ENCODE data around the gene AKAP3. TPM values are rescaled to one million over a fixed set of nuclear protein-coding genes. Genes with fewer than 3 reads are reported as not detected.

The AKAP3 gene
- total and polyA plus RNA-seq, 7 experiments from 2014 or later, result 1.2 to 6.9 (median 2.5) TPM

DNA sequence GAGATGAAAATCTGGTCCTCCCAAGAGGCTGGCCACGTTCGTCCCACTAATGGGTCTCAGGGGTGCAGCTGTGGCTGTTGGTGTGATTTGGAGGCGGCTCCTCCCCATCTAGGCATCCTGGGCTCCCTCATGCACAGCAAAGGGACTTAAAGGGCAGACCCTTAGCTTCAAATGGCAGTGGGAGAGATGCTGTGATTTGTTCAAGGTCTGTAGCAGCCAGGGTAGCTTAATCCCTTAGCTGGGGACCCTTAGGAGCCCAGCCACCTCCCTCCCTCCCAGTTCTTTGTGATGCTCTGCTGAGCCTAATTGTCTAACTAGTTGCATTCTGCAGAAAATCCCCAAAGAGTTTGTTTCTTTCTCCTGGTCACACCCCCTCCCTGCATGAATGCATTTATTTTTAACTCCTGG, 68.6 kb downstream of the AKAP3 start:
- Mint-ChIP-seq H3K27me3 (peaks cover 4 to 18% (median 10%) of the 10 kb centered on the region in 5 donors), H3K4me1 (no peaks in the 10 kb centered on the region), H3K27ac (no peak overlapping the region), H3K4me3 (no peak overlapping the region), H3K36me3 (no peaks in the 10 kb centered on the region), H3K9me3 (no peaks in the 10 kb centered on the region)
- H3K9me3 ChIP-seq (ENCODE audit: control insufficient read depth in 2 of 3, low read length in 3 of 3), result no peaks in the 10 kb centered on the region
- DNase-seq, result no peak
- H3K36me3 ChIP-seq (ENCODE audit: control insufficient read depth in 2 of 3, insufficient read depth in 3 of 3, low read length in 3 of 3), result no peaks in the 10 kb centered on the region
- no peaks in the 10 kb centered on the region for H3K27me3 ChIP-seq (ENCODE audit: control insufficient read depth in 2 of 2, insufficient read depth in 2 of 2, low read length in 2 of 2)
- H3K4me1 ChIP-seq (ENCODE audit: control insufficient read depth in 2 of 2, insufficient read depth in 2 of 2, low read length in 2 of 2), result no peaks in the 10 kb centered on the region
- H3K27ac ChIP-seq (ENCODE audit: low read depth, low read length), result no peak overlapping the region
- POLR2A ChIA-PET, result no interaction called here
- CTCF ChIA-PET, result interaction anchor here (0.9 to 1.4 kb wide), 2 partner anchors 178 to 179 kb away, joined by 3 read pairs; no protein-coding TSS in a partner anchor
- intact Hi-C loops (cut with micrococcal nuclease), result no loop called here
- no peak for ATAC-seq
- no peak overlapping the region for H3K4me3 ChIP-seq (ENCODE audit: low read length)

DNA sequence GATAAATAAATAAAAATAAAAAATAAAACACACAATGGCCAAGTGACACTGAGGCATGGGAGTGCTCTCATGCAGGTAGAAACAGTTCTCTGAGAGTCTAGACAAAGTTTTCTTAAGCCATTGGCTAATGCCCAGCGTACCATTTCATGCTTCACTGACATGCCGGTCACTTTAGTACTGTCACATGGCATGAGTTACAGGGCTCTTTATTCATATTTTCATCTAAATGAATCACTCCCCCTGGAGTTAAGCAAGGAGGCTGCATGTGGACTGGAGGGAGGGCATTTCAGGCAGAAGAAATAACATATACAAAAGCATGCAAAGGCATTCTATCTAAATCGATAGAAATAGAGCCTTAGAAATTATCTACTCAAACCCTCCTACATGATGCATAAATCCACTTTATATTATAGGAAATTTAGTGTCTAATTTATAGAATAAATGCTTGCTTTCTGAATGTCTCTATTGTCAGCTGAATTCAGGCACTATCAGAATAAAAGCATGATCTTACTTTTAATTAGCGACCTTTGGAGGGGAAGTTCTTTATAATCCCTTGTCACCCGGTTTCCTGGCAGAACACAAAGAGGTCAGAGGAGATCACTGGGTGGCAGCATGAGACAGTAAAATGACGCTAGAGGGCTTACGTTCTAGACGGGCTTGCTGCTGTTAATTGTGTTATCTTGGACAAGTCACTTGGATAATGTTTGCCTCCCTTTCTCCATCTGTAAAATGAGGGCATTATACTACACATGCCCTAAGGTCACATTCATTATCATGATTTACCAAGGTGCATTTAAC, 69.3 kb downstream of the AKAP3 start:
- H3K4me1 ChIP-seq (ENCODE audit: control insufficient read depth in 2 of 2, insufficient read depth in 2 of 2, low read length in 2 of 2), result no peaks in the 10 kb centered on the region
- Mint-ChIP-seq H3K27ac (no peak overlapping the region), H3K9me3 (no peaks in the 10 kb centered on the region), H3K4me1 (no peaks in the 10 kb centered on the region), H3K27me3 (peaks cover 4 to 18% (median 10%) of the 10 kb centered on the region in 5 donors), H3K36me3 (no peaks in the 10 kb centered on the region), H3K4me3 (no peak overlapping the region)
- ATAC-seq, result peak; percentile 26
- ChIA-PET POLR2A (no interaction called here), CTCF (interaction anchor here (0.9 to 1.4 kb wide), 2 partner anchors 179 to 180 kb away, joined by 3 read pairs; no protein-coding TSS in a partner anchor)
- intact Hi-C loops (cut with micrococcal nuclease), result loop anchor here in 1 of 2 donors (5.0 kb wide), 1 partner anchor 178 kb away; no protein-coding TSS in a partner anchor
- no peaks in the 10 kb centered on the region for H3K36me3 ChIP-seq (ENCODE audit: control insufficient read depth in 2 of 3, insufficient read depth in 3 of 3, low read length in 3 of 3)
- no peak overlapping the region for H3K27ac ChIP-seq (ENCODE audit: low read depth, low read length)
- H3K27me3 ChIP-seq (ENCODE audit: control insufficient read depth in 2 of 2, insufficient read depth in 2 of 2, low read length in 2 of 2), result no peaks in the 10 kb centered on the region
- DNase-seq, result peak in 3 of 9 donors; percentile 4 to 17 (median 7)
- H3K4me3 ChIP-seq (ENCODE audit: low read length), result no peak overlapping the region
- no peaks in the 10 kb centered on the region for H3K9me3 ChIP-seq (ENCODE audit: control insufficient read depth in 2 of 3, low read length in 3 of 3)

DNA sequence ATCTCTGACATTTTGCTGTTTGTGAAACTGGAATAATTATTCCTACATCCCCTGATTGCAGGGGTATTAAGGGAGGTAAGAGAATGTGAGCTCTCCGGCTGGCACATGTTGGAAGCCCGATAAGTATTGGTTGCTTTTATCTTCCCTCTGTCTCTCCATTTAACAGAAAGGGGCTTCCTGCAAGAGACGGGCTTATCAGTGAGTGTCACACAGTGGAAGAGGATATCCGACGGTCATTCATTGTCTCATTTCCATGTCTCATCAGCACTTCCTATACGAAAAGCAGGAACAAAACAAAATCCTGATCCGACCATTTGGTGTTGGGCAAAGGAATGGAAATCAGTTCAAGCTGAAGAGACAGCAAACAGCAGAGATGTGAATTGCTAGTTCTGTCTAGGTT, 76.2 kb downstream of the AKAP3 start:
- POLR2A ChIA-PET, result no interaction called here
- no peaks in the 10 kb centered on the region for H3K9me3 Mint-ChIP-seq
- H3K4me1 Mint-ChIP-seq, result peaks cover 0 to 3% (median 0%) of the 10 kb centered on the region in 7 donors
- Histone ChIP-seq H3K4me1 (ENCODE audit: control insufficient read depth in 2 of 2, insufficient read depth in 2 of 2, low read length in 2 of 2) (no peaks in the 10 kb centered on the region), H3K9me3 (ENCODE audit: control insufficient read depth in 2 of 3, low read length in 3 of 3) (no peaks in the 10 kb centered on the region), H3K4me3 (ENCODE audit: low read length) (no peak overlapping the region), H3K27me3 (ENCODE audit: control insufficient read depth in 2 of 2, insufficient read depth in 2 of 2, low read length in 2 of 2) (no peaks in the 10 kb centered on the region), H3K27ac (ENCODE audit: low read depth, low read length) (no peak overlapping the region), H3K36me3 (ENCODE audit: control insufficient read depth in 2 of 3, insufficient read depth in 3 of 3, low read length in 3 of 3) (no peaks in the 10 kb centered on the region)
- no peak for DNase-seq
- no peak overlapping the region for H3K27ac Mint-ChIP-seq
- CTCF ChIA-PET, result no interaction called here
- no peak for ATAC-seq
- peaks cover 0 to 8% (median 0%) of the 10 kb centered on the region in 5 donors for H3K27me3 Mint-ChIP-seq
- intact Hi-C loops (cut with micrococcal nuclease), result no loop called here
- H3K4me3 Mint-ChIP-seq, result no peak overlapping the region
- no peaks in the 10 kb centered on the region for H3K36me3 Mint-ChIP-seq

DNA sequence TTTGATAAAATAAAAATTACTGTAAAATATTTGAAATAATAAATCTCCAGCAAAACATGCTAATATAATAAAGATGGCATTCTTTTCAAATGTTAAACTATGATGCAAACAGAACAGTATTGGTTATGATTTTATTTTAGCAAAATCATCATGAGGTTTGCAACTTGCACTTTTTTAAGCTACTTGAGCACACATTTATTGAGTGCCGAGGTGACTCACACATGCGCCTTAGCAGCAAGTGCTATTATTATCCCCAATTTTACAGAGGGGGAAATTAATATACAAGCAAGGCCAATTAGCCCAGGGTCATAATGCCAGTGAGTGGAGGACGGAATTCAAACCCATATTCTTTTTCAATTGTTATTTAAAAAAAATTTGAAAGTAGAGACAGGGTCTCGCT, 79.6 kb downstream of the AKAP3 start:
- H3K4me1 ChIP-seq (ENCODE audit: control insufficient read depth in 2 of 2, insufficient read depth in 2 of 2, low read length in 2 of 2), result no peaks in the 10 kb centered on the region
- peaks cover 0 to 6% (median 0%) of the 10 kb centered on the region in 5 donors for H3K36me3 Mint-ChIP-seq
- no peak for DNase-seq
- peaks cover 0 to 25% (median 15%) of the 10 kb centered on the region in 5 donors for H3K27me3 Mint-ChIP-seq
- CTCF ChIA-PET, result no interaction called here
- intact Hi-C loops (cut with micrococcal nuclease), result no loop called here
- no peaks in the 10 kb centered on the region for H3K27me3 ChIP-seq (ENCODE audit: control insufficient read depth in 2 of 2, insufficient read depth in 2 of 2, low read length in 2 of 2)
- H3K4me3 Mint-ChIP-seq, result no peak overlapping the region
- no peak for ATAC-seq
- H3K27ac Mint-ChIP-seq, result no peak overlapping the region
- no peak overlapping the region for H3K4me3 ChIP-seq (ENCODE audit: low read length)
- POLR2A ChIA-PET, result no interaction called here
- no peaks in the 10 kb centered on the region for H3K36me3 ChIP-seq (ENCODE audit: control insufficient read depth in 2 of 3, insufficient read depth in 3 of 3, low read length in 3 of 3)
- H3K9me3 Mint-ChIP-seq, result peaks cover 0 to 4% (median 0%) of the 10 kb centered on the region in 11 donors
- H3K4me1 Mint-ChIP-seq, result peaks cover 0 to 13% (median 8%) of the 10 kb centered on the region in 7 donors
- no peaks in the 10 kb centered on the region for H3K9me3 ChIP-seq (ENCODE audit: control insufficient read depth in 2 of 3, low read length in 3 of 3)
- no peak overlapping the region for H3K27ac ChIP-seq (ENCODE audit: low read depth, low read length)

DNA sequence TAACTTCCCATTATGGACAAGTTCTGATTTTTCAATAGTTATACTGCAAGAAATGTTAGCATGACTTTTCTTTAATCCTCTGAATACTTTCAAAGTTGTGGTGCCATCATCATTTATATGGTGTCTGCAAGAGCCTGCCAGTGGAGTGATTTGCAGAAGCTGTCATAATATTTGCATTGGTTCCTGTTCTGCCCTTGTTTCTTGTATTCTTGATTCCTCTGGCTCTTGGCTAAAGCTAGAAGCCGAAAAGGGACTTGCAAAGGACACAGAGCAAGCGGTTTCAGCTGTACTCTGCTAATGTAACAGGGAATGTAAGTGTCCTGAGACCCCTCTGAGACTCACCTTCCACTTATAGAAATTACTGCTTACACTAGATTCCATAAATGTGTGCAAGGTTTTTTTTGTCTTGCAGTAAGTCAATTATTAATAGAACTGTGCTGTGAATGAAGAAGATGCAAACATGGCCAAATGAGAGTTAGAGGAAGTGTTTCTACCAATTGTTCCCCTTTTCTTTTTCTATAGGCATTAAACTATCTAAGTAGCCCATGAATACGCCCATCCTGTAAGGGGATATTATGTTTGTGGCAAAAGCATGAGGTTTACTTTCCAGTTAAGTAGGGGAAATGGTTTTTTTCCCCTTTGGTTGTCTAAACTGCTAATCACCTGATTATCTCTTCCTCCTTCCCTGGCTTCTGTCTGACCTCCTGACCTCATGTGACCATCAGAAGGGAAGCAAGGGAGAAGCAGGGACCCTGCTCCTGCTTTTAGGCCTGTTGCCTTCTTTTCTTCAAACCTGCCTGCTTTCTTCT, 81.6 kb downstream of the AKAP3 start:
- peak; percentile 74 for ATAC-seq
- intact Hi-C loops (cut with micrococcal nuclease), result no loop called here

DNA sequence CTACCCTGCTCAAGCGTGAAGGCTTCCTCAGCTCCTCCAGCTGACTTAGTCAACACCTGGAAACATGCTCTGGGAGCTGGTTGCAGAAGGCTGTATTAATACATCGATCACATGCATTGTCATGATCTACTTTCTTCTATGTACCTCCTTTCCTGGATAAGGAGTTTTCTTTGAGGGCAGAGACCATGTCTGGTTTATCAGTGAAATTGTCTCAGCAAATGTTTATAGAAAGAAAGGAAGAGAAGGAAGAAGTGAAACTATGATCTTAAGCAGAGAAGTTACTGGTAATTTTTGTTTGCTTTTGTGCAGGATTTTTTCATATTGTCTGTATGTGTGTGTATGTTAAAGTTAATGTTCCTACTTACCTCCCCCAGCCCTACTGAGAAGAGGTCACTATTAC, 82.4 kb downstream of the AKAP3 start:
- Histone ChIP-seq H3K4me1 (ENCODE audit: control insufficient read depth in 2 of 2, insufficient read depth in 2 of 2, low read length in 2 of 2) (no peaks in the 10 kb centered on the region), H3K4me3 (ENCODE audit: low read length) (no peak overlapping the region), H3K9me3 (ENCODE audit: control insufficient read depth in 2 of 3, low read length in 3 of 3) (no peaks in the 10 kb centered on the region), H3K27me3 (ENCODE audit: control insufficient read depth in 2 of 2, insufficient read depth in 2 of 2, low read length in 2 of 2) (no peaks in the 10 kb centered on the region), H3K27ac (ENCODE audit: low read depth, low read length) (no peak overlapping the region), H3K36me3 (ENCODE audit: control insufficient read depth in 2 of 3, insufficient read depth in 3 of 3, low read length in 3 of 3) (no peaks in the 10 kb centered on the region)
- intact Hi-C loops (cut with micrococcal nuclease), result no loop called here
- H3K9me3 Mint-ChIP-seq, result peaks cover 0 to 4% (median 0%) of the 10 kb centered on the region in 11 donors
- peaks cover 0 to 38% (median 26%) of the 10 kb centered on the region in 5 donors for H3K27me3 Mint-ChIP-seq
- DNase-seq, result no peak
- H3K27ac Mint-ChIP-seq, result peak overlapping the region in 2 of 9 donors; percentile 5 to 55
- ATAC-seq, result no peak
- H3K36me3 Mint-ChIP-seq, result peaks cover 0 to 6% (median 0%) of the 10 kb centered on the region in 5 donors
- ChIA-PET CTCF (no interaction called here), POLR2A (no interaction called here)
- peaks cover 0 to 28% (median 19%) of the 10 kb centered on the region in 7 donors for H3K4me1 Mint-ChIP-seq
- no peak overlapping the region for H3K4me3 Mint-ChIP-seq

More for the DNA sequence above, 81.6 kb downstream of the AKAP3 start:
- Mint-ChIP-seq H3K36me3 (peaks cover 0 to 6% (median 0%) of the 10 kb centered on the region in 5 donors), H3K4me3 (no peak overlapping the region), H3K27me3 (peaks cover 0 to 36% (median 26%) of the 10 kb centered on the region in 5 donors), H3K27ac (no peak overlapping the region), H3K4me1 (peaks cover 0 to 22% (median 15%) of the 10 kb centered on the region in 7 donors), H3K9me3 (peaks cover 0 to 4% (median 0%) of the 10 kb centered on the region in 11 donors)
- H3K36me3 ChIP-seq (ENCODE audit: control insufficient read depth in 2 of 3, insufficient read depth in 3 of 3, low read length in 3 of 3), result no peaks in the 10 kb centered on the region
- no peaks in the 10 kb centered on the region for H3K9me3 ChIP-seq (ENCODE audit: control insufficient read depth in 2 of 3, low read length in 3 of 3)
- DNase-seq, result no peak
- no peak overlapping the region for H3K4me3 ChIP-seq (ENCODE audit: low read length)
- no peaks in the 10 kb centered on the region for H3K27me3 ChIP-seq (ENCODE audit: control insufficient read depth in 2 of 2, insufficient read depth in 2 of 2, low read length in 2 of 2)
- no peaks in the 10 kb centered on the region for H3K4me1 ChIP-seq (ENCODE audit: control insufficient read depth in 2 of 2, insufficient read depth in 2 of 2, low read length in 2 of 2)
- ChIA-PET CTCF (no interaction called here), POLR2A (no interaction called here)
- H3K27ac ChIP-seq (ENCODE audit: low read depth, low read length), result no peak overlapping the region
